K562 (cell line): ENCODE results near the gene LUC7L3. TPM values are rescaled to one million over a fixed set of nuclear protein-coding genes. Genes with fewer than 3 reads are reported as not detected.

Experiments
- AFF1 ChIP-seq, 2 experiments: fragments of 450-650 bp; IDR thresholded peaks; 2 replicates each; pipeline ENCODE4 v1.6.1; 2018; ENCODE audit warnings: mild to moderate bottlenecking in 2 of 2, low read depth in 1 of 2; ENCODE audit not compliant: partially characterized antibody in 2 of 2
- DMBX1 ChIP-seq: fragments of 250-450 bp; sonication (Bioruptor Pico); IDR thresholded peaks from 2 replicates; pipeline ENCODE4 v1.8.0; 2022; ENCODE audit warnings: inconsistent platforms, mild to moderate bottlenecking, moderate library complexity, borderline replicate concordance
- LCOR ChIP-seq: sonication (generic); formaldehyde crosslinking; IDR thresholded peaks from 2 replicates; pipeline ENCODE4 v1.8.0; 2022; ENCODE audit warnings: mild to moderate bottlenecking, missing genetic modification reagents
- MED1 ChIP-seq: sonication (generic); formaldehyde crosslinking; IDR thresholded peaks from 2 replicates; pipeline ENCODE4 v1.8.1; 2023; ENCODE audit warnings: missing genetic modification reagents, borderline replicate concordance
- MLLT1 ChIP-seq, 2 experiments: fragments of 450-650 bp; IDR thresholded peaks; 2 replicates each; pipeline ENCODE4 v1.6.1; 2016
- MYBL2 ChIP-seq, 2 experiments: fragments of 450-650 bp in 1 of 2; sonication (generic) in 1 of 2; formaldehyde crosslinking in 1 of 2; IDR thresholded peaks; 2 replicates each; pipeline versions ENCODE4 v1.6.1 to v1.8.1; 2017 to 2022; ENCODE audit warnings: borderline replicate concordance in 1 of 2, inconsistent platforms in 1 of 2, low read depth in 1 of 2, mild to moderate bottlenecking in 1 of 2, missing genetic modification reagents in 1 of 2, moderate library complexity in 1 of 2
- MYNN ChIP-seq, 2 experiments: sonication (generic); formaldehyde crosslinking in 1 of 2; IDR thresholded peaks; 2 replicates each; pipeline versions ENCODE4 v1.5.0 to v1.6.1; 2016 to 2020; ENCODE audit warnings: antibody characterized with exemption in 1 of 2, missing genetic modification reagents in 1 of 2
- NCOA6 ChIP-seq: fragments of 450-650 bp; IDR thresholded peaks from 2 replicates; pipeline ENCODE4 v1.6.1; 2017; ENCODE audit warnings: mild to moderate bottlenecking
- PBX2 ChIP-seq, 2 experiments: IDR thresholded peaks in 1 of 2; conservative IDR thresholded peaks in 1 of 2; 2 replicates each; pipeline ENCODE4 v1.6.1; 2016; ENCODE audit warnings: low read depth in 2 of 2, mild to moderate bottlenecking in 1 of 2, missing compliant biosample characterization in 1 of 2, missing genetic modification characterization in 1 of 2, moderate library complexity in 1 of 2
- RBM34 ChIP-seq: fragments of 200-400 bp; formaldehyde crosslinking; IDR thresholded peaks from 2 replicates; pipeline ENCODE4 v1.6.1; 2018; ENCODE audit warnings: low read length, borderline replicate concordance; ENCODE audit not compliant: insufficient read depth
- polyA plus RNA-seq, 8 experiments: library from polyadenylated mRNA; depleted of rRNA in 4 of 8; stranded (reverse) in 5 of 8; unstranded in 3 of 8; fragments of >200 nt; fragmentation: Nextera tagmentation in 2 of 8; fragmentation: Illumina TruSeq in 1 of 8; extraction: Ambion mirVana in 2 of 8; extraction: Trizol in 1 of 8; gene quantifications; 2 replicates each; pipeline versions ENCODE4 v1.2.1 to v1.2.3, GENCODE V29; 2011 to 2014; ENCODE audit warnings: inconsistent platforms in 1 of 8, missing spikeins in 1 of 8
- total RNA-seq, 7 experiments: library from RNA; depleted of rRNA in 6 of 7; stranded (reverse); fragments of >200 nt in 6 of 7; fragmentation: Illumina TruSeq in 2 of 7; extraction: Trizol in 2 of 7; gene quantifications; 2 replicates each; pipeline versions ENCODE4 v1.2.1 to v1.2.3, GENCODE V29; 2011 to 2021; ENCODE audit warnings: low replicate concordance in 1 of 7

LUC7L3 gene
- total and polyA plus RNA-seq, 9 of the 15 experiments (the other 6 are each of a cell fraction or from before 2014, with no cell fraction given), result 80.8 to 284 (median 127) TPM

GRCh38 chr17:50708050-50709000 is 11.1 kb upstream of the LUC7L3 start (continued):
- TF ChIP-seq AFF1 (IDR thresholded peaks at IDR 0.05; ENCODE audit: low read depth in 1 of 2, partially characterized antibody in 2 of 2) (peak; percentile 18 to 65), PBX2 (CRISPR knock-in tag; IDR thresholded peaks at IDR 0.05; ENCODE audit: low read depth) (no peak), PBX2 (tag; conservative IDR thresholded peaks at IDR 0.05; ENCODE audit: low read depth) (peak; percentile 32; the same call in 1 of the 2 replicates), MYNN (IDR thresholded peaks at IDR 0.05) (no peak), MYNN (CRISPR knock-in tag; IDR thresholded peaks at IDR 0.05) (no peak), MLLT1 (IDR thresholded peaks at IDR 0.05) (peak; percentile 51 to 53; a peak in 2 of 4 replicates), LCOR (CRISPR knock-in tag) (peak; percentile 89; the same call in 1 of the 2 replicates), NCOA6 (0 out of 2 replicates have a peak, but pooled peaks have one; percentile 19), DMBX1 (no peak), RBM34 (no peak), MYBL2 (IDR thresholded peaks at IDR 0.05; ENCODE audit: low read depth) (no peak), MYBL2 (CRISPR knock-in tag; IDR thresholded peaks at IDR 0.05; ENCODE audit: borderline replicate concordance) (no peak), MED1 (CRISPR knock-in tag) (no peak)
- TF ChIP-seq, all 486 proteins: peak for 60
